ENCODE data around the gene KCNK1. TPM values are rescaled to one million over a fixed set of nuclear protein-coding genes. Genes with fewer than 3 reads are reported as not detected.

The KCNK1 gene
- polyA plus RNA-seq, 1 donor from 2014 or later: 1.8 TPM

GRCh38 chr1:233620065-233620464 lies 6.2 kb downstream of the KCNK1 start:
- H3K9ac ChIP-seq (ENCODE audit: low read length): no peak overlapping the region
- H3F3A ChIP-seq (ENCODE audit: insufficient read depth, low read length, poor library complexity, severe bottlenecking): no peaks in the 10 kb centered on the region
- no peaks in the 10 kb centered on the region for H3K9me3 ChIP-seq (ENCODE audit: low read length)
- no peak overlapping the region for H3K27ac ChIP-seq (ENCODE audit: low read length)
- H3K79me2 ChIP-seq (replicated peaks; ENCODE audit: insufficient read depth, low read length): no peaks in the 10 kb centered on the region
- no peaks in the 10 kb centered on the region for H4K20me1 ChIP-seq (ENCODE audit: insufficient read depth)
- TF ChIP-seq EP300 (conservative IDR thresholded peaks at IDR 0.05; ENCODE audit: poor library complexity, severe bottlenecking): no peak
- no peak for TF ChIP-seq EZH2 (IDR thresholded peaks at IDR 0.05; ENCODE audit: borderline replicate concordance, insufficient read depth, low read length, poor library complexity, severe bottlenecking)
- TF ChIP-seq RAD21 (conservative IDR thresholded peaks at IDR 0.05): no peak
- no peak for TF ChIP-seq TAF1 (IDR thresholded peaks at IDR 0.05; ENCODE audit: low read depth)
- no peak for TF ChIP-seq REST (IDR thresholded peaks at IDR 0.05; ENCODE audit: borderline replicate concordance)
- no peak for TF ChIP-seq SMC3 (conservative IDR thresholded peaks at IDR 0.05; ENCODE audit: poor library complexity)
- no peak for TF ChIP-seq CTCF (IDR thresholded peaks at IDR 0.05; ENCODE audit: poor library complexity, severe bottlenecking)
- TF ChIP-seq MXI1 (conservative IDR thresholded peaks at IDR 0.05; ENCODE audit: poor library complexity, severe bottlenecking): no peak
- no peak for TF ChIP-seq POLR2AphosphoS5 (IDR thresholded peaks at IDR 0.05)
- peaks cover 21% of the 10 kb centered on the region for H3K27me3 ChIP-seq (ENCODE audit: insufficient read depth, low read depth, low read length)
- no peak overlapping the region for H3K4me2 ChIP-seq (ENCODE audit: low read length)
- no peaks in the 10 kb centered on the region for H3K36me3 ChIP-seq (ENCODE audit: insufficient read depth, low read length)
- H2AFZ ChIP-seq (ENCODE audit: low read depth, low read length): no peak overlapping the region
- no peaks in the 10 kb centered on the region for H3K9me2 ChIP-seq (ENCODE audit: insufficient read depth, low read length)
- H3K4me3 ChIP-seq (ENCODE audit: low read length): no peak overlapping the region

- Histone ChIP-seq H3K9me3 (ENCODE audit: low read length) (no peaks in the 10 kb centered on the region), H3K9ac (ENCODE audit: low read length) (no peak overlapping the region), H3K27me3 (ENCODE audit: insufficient read depth, low read depth, low read length) (peaks cover 3% of the 10 kb centered on the region), H4K20me1 (ENCODE audit: insufficient read depth) (no peaks in the 10 kb centered on the region), H3K9me2 (ENCODE audit: insufficient read depth, low read length) (no peaks in the 10 kb centered on the region), H3K4me3 (ENCODE audit: low read length) (no peak overlapping the region), H3K36me3 (ENCODE audit: insufficient read depth, low read length) (no peaks in the 10 kb centered on the region), H3K4me2 (ENCODE audit: low read length) (no peak overlapping the region), H3K27ac (ENCODE audit: low read length) (no peak overlapping the region), H2AFZ (ENCODE audit: low read depth, low read length) (no peak overlapping the region), H3K79me2 (replicated peaks; ENCODE audit: insufficient read depth, low read length) (no peaks in the 10 kb centered on the region), H3F3A (ENCODE audit: insufficient read depth, low read length, poor library complexity, severe bottlenecking) (no peaks in the 10 kb centered on the region)
- TF ChIP-seq SMC3 (conservative IDR thresholded peaks at IDR 0.05; ENCODE audit: poor library complexity) (no peak), TAF1 (IDR thresholded peaks at IDR 0.05; ENCODE audit: low read depth) (no peak), RAD21 (conservative IDR thresholded peaks at IDR 0.05) (no peak), EZH2 (IDR thresholded peaks at IDR 0.05; ENCODE audit: borderline replicate concordance, insufficient read depth, low read length, poor library complexity, severe bottlenecking) (no peak), POLR2AphosphoS5 (IDR thresholded peaks at IDR 0.05) (no peak), MXI1 (conservative IDR thresholded peaks at IDR 0.05; ENCODE audit: poor library complexity, severe bottlenecking) (no peak), CTCF (IDR thresholded peaks at IDR 0.05; ENCODE audit: poor library complexity, severe bottlenecking) (no peak), REST (IDR thresholded peaks at IDR 0.05; ENCODE audit: borderline replicate concordance) (no peak), EP300 (conservative IDR thresholded peaks at IDR 0.05; ENCODE audit: poor library complexity, severe bottlenecking) (no peak)
These were observed 8.0 kb downstream of the KCNK1 start for GRCh38 chr1:233621923-233622322.
